B cell (primary cell): ENCODE measurements around the gene RGS14. TPM values are rescaled to one million over a fixed set of nuclear protein-coding genes. Genes with fewer than 3 reads are reported as not detected.

Experiments
- ATAC-seq: fragments of 200-7000 bp; cut with Tn5 transposase; one replicate; pipeline ENCODE4 v1.10.0; 2021; ENCODE audit warnings: low read depth, mild to moderate bottlenecking, moderate number of reproducible peaks, moderate library complexity
- CTCF ChIA-PET: fragments of 350-600 bp; sonication (Branson Sonifier 250); formaldehyde crosslinking; loops from one replicate; lab custom pipeline; 2021; ENCODE audit warnings: antibody characterized with exemption, inconsistent platforms; lab: Charles Lee
- POLR2A ChIA-PET: fragments of 350-600 bp; sonication (Branson Sonifier 250); formaldehyde crosslinking; loops from one replicate; lab custom pipeline; 2021; ENCODE audit warnings: antibody characterized with exemption; lab: Charles Lee
- DNase-seq: peaks from one replicate; pipeline ENCODE4 v3.0.0; 2013
- H2AFZ ChIP-seq: 2 replicates; pipeline ENCODE4 v1.6.1; 2012; ENCODE audit warnings: mild to moderate bottlenecking, low read depth, low read length; ENCODE audit not compliant: insufficient read depth, poor library complexity, severe bottlenecking
- H3K27ac ChIP-seq, 2 donors: 1 replicate in 1 of 2; 2 replicates in 1 of 2; pipeline ENCODE4 v1.5.1; 2012 to 2013; ENCODE audit warnings: low read length in 2 of 2, mild to moderate bottlenecking in 2 of 2, moderate library complexity in 1 of 2
- H3K27me3 ChIP-seq, 4 experiments: fragments of 200-600 bp in 1 of 4; sonication (generic) in 1 of 4; replicated peaks in 1 of 4; 1 replicate in 2 of 4; 2 replicates in 2 of 4; pipeline versions ENCODE4 v1.6.1 to v1.7.0; 2013 to 2016; ENCODE audit warnings: low read length in 3 of 4, mild to moderate bottlenecking in 2 of 4, mixed read lengths in 1 of 4, moderate library complexity in 1 of 4; ENCODE audit not compliant: insufficient read depth in 4 of 4, control insufficient read depth in 3 of 4; ENCODE audit errors: control extremely low read depth in 1 of 4
- H3K36me3 ChIP-seq, 2 experiments: replicated peaks in 1 of 2; 1 replicate in 1 of 2; 2 replicates in 1 of 2; pipeline versions ENCODE4 v1.6.1 to v1.7.1; 2013; ENCODE audit warnings: low read length in 1 of 2; ENCODE audit not compliant: insufficient read depth in 2 of 2, control insufficient read depth in 1 of 2; ENCODE audit errors: control extremely low read depth in 1 of 2, extremely low read depth in 1 of 2
- H3K4me1 ChIP-seq, 2 donors: fragments of 200-600 bp in 1 of 2; sonication (generic) in 1 of 2; 1 replicate in 1 of 2; 2 replicates in 1 of 2; pipeline versions ENCODE4 v1.5.1 to v1.6.1; 2013 to 2017; ENCODE audit warnings: low read length in 2 of 2; ENCODE audit not compliant: control insufficient read depth in 2 of 2, insufficient read depth in 2 of 2
- H3K4me2 ChIP-seq: replicated peaks from 2 replicates; pipeline ENCODE3; 2012; ENCODE audit warnings: mild to moderate bottlenecking, low read depth, low read length; ENCODE audit not compliant: poor library complexity, severe bottlenecking
- H3K4me3 ChIP-seq, 5 experiments: fragments of 200-600 bp in 1 of 5; sonication (generic) in 1 of 5; 1 replicate in 3 of 5; 2 replicates in 2 of 5; pipeline versions ENCODE4 v1.5.1 to v1.7.0; 2011 to 2016; ENCODE audit warnings: low read length in 4 of 5, mild to moderate bottlenecking in 4 of 5, low read depth in 2 of 5, control low read depth in 1 of 5, moderate library complexity in 1 of 5; ENCODE audit not compliant: insufficient read depth in 1 of 5; ENCODE audit errors: control extremely low read depth in 1 of 5, extremely low read depth in 1 of 5
- H3K79me2 ChIP-seq: fragments of 200-600 bp; sonication (generic); one replicate; pipeline ENCODE4 v1.6.0; 2016; ENCODE audit warnings: low read length; ENCODE audit not compliant: control insufficient read depth, insufficient read depth
- H3K9ac ChIP-seq: fragments of 200-600 bp; sonication (generic); 2 replicates; pipeline ENCODE4 v1.6.1; 2017; ENCODE audit warnings: mild to moderate bottlenecking, low read length, moderate library complexity
- H3K9me3 ChIP-seq, 3 donors: one replicate each; pipeline versions ENCODE4 v1.6.1 to v1.7.1; 2013; ENCODE audit warnings: low read length in 2 of 3; ENCODE audit not compliant: control insufficient read depth in 2 of 3, insufficient read depth in 1 of 3; ENCODE audit errors: control extremely low read depth in 1 of 3
- H4K20me1 ChIP-seq: 2 replicates; pipeline ENCODE4 v1.6.0; 2012; ENCODE audit warnings: mild to moderate bottlenecking, low read length; ENCODE audit not compliant: insufficient read depth, control insufficient read depth, poor library complexity, severe bottlenecking
- H3K27ac Mint-ChIP-seq: one replicate; pipeline ENCODE4 v1.8.0; 2021; ENCODE audit warnings: mixed read lengths
- H3K27me3 Mint-ChIP-seq: one replicate; pipeline ENCODE4 v1.8.0; 2021; ENCODE audit warnings: mixed read lengths
- H3K4me1 Mint-ChIP-seq: one replicate; pipeline ENCODE4 v1.8.0; 2021; ENCODE audit warnings: mixed read lengths
- H3K4me3 Mint-ChIP-seq: one replicate; pipeline ENCODE4 v1.8.0; 2021; ENCODE audit warnings: mixed read lengths
- H3K9me3 Mint-ChIP-seq: one replicate; pipeline ENCODE4 v1.8.0; 2022; ENCODE audit warnings: mixed read lengths; ENCODE audit not compliant: insufficient read depth
- CTCF ChIP-seq: fragments of 200-600 bp; IDR thresholded peaks from one replicate; pipeline ENCODE4 v1.8.0; 2022; ENCODE audit warnings: antibody characterized with exemption, mild to moderate bottlenecking
- EZH2 ChIP-seq: IDR thresholded peaks from 2 replicates; pipeline ENCODE4 v1.6.1; 2012; ENCODE audit warnings: borderline replicate concordance, low read depth, mild to moderate bottlenecking, moderate library complexity, low read length; ENCODE audit not compliant: insufficient read depth, poor library complexity, severe bottlenecking
- WGBS: methylation state at CpG from one replicate; pipeline ENCODE4 v1.1.5; 2013; ENCODE audit warnings: missing lambda C conversion rate; ENCODE audit not compliant: insufficient coverage; 5-methylcytosine and 5-hydroxymethylcytosine counted together
- intact Hi-C: fragments of 100-400 bp; cut with micrococcal nuclease; formaldehyde crosslinking; loops from one replicate; pipeline ENCODE4 v1.10.0; 2022
- polyA plus RNA-seq: library from polyadenylated mRNA; depleted of rRNA; stranded (reverse); fragments of >200 nt; gene quantifications from 2 replicates; pipeline ENCODE4 v1.2.3, GENCODE V29; 2012
- total RNA-seq, 2 donors: library from RNA; stranded (reverse); fragments of 120-200 nt in 1 of 2; gene quantifications; 1 replicate in 1 of 2; 2 replicates in 1 of 2; pipeline versions ENCODE4 v1.2.3 to v1.2.4, GENCODE V29; 2013 to 2022

Gene RGS14
- total and polyA plus RNA-seq, 2 donors (not counting 1 experiment from before 2014, with no cell fraction given), result 85.8 to 184 TPM

- Histone ChIP-seq H3K4me2 (peak within 1 kb of the TSS; percentile 99), H3K9me3 (peaks cover 0 to 2% (median 0%) of the 10 kb centered on the region in 3 donors), H3K4me3 (peak within 1 kb of the TSS; percentile 15 to 80 (median 63)), H3K27ac (peak within 1 kb of the TSS; percentile 27 to 34), H2AFZ (peak within 1 kb of the TSS; percentile 68), H3K36me3 (peaks cover 0 to 6% of the 10 kb centered on the region in 2 experiments), H4K20me1 (peaks cover 52% of the 10 kb centered on the region), H3K27me3 (no peaks in the 10 kb centered on the region), H3K4me1 (peaks cover 40 to 58% of the 10 kb centered on the region in 2 donors), H3K79me2 (peaks cover 25% of the 10 kb centered on the region), H3K9ac (peak within 1 kb of the TSS; percentile 72)
- H3K27me3 Mint-ChIP-seq, result no peaks in the 10 kb centered on the region
- H3K4me1 Mint-ChIP-seq, result peaks cover 41% of the 10 kb centered on the region
- peak; percentile 89 for ATAC-seq
- TF ChIP-seq CTCF (no peak), EZH2 (no peak)
- peak within 1 kb of the TSS; percentile 84 for H3K27ac Mint-ChIP-seq
- ChIA-PET CTCF (interaction anchor here (0.6 to 4.9 kb wide), 7 partner anchors 7 to 204 kb away, joined by 3 to 34 read pairs (median 4); partner anchors contain the start of gene LMAN2), POLR2A (interaction anchor here (0.6 to 1.4 kb wide), 4 partner anchors 10 to 178 kb away, joined by 3 read pairs; partner anchors contain the start of gene NSD1)
- H3K4me3 Mint-ChIP-seq, result peak within 1 kb of the TSS; percentile 90
- intact Hi-C loops, result loop anchor here (1.0 to 10.0 kb wide), 4 partner anchors 12 to 803 kb away; partner anchors contain the start of genes GRK6 and N4BP3
- peak; percentile 94 for DNase-seq
- no peaks in the 10 kb centered on the region for H3K9me3 Mint-ChIP-seq
- WGBS, result under 1% methylated on average over 78 of the region's 78 CpGs
Observed at GRCh38 chr5:177311723-177312648, 45.7 kb upstream of the RGS14 start, which contains the start of gene MXD3. MXD3 (minus strand) TSS chr5:177311898; CDS start chr5:177311830, 68 bp downstream.
